Measurements from ENCODE around the gene KCNK3.

DNA sequence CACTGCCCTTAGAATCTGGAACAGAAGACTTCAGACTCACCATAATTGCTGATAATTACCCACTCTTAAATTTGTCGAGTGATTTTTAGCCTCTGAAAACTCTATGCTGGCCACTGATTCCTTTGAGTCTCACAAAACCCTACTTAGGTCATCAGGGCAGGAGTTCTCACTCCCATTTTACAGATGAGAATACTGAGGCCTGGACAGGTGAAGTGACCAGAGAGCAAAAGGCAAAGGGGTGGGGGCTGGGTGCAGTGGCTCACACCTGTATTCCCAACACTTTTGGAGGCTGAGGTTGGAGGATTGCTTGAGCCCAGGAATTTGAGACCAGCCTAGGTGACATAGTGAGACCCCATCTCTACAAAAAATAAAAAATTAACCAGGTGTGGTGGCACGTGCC is 36.8 kb downstream of the KCNK3 start:
- TF ChIP-seq POLR2A (IDR thresholded peaks at IDR 0.05; ENCODE audit: low read depth): no peak
- TF ChIP-seq, protein P1, sequence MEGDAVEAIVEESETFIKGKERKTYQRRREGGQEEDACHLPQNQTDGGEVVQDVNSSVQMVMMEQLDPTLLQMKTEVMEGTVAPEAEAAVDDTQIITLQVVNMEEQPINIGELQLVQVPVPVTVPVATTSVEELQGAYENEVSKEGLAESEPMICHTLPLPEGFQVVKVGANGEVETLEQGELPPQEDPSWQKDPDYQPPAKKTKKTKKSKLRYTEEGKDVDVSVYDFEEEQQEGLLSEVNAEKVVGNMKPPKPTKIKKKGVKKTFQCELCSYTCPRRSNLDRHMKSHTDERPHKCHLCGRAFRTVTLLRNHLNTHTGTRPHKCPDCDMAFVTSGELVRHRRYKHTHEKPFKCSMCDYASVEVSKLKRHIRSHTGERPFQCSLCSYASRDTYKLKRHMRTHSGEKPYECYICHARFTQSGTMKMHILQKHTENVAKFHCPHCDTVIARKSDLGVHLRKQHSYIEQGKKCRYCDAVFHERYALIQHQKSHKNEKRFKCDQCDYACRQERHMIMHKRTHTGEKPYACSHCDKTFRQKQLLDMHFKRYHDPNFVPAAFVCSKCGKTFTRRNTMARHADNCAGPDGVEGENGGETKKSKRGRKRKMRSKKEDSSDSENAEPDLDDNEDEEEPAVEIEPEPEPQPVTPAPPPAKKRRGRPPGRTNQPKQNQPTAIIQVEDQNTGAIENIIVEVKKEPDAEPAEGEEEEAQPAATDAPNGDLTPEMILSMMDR (IDR thresholded peaks at IDR 0.05): no peak
- TF ChIP-seq EP300 (IDR thresholded peaks at IDR 0.05): no peak
